Memory B cell (primary cell): ENCODE results near the gene OR6C1.
"Not testable (repeated sequence)": the region's sequence is repeated elsewhere in the genome, so short reads cannot be mapped to it uniquely, and the experiment has no call there.

Experiments used
- ATAC-seq: fragments of 150-1000 bp; cut with Tn5 transposase; 2 replicates; pipeline ENCODE4 v1.10.0; 2021; ENCODE audit warnings: low read depth, mild to moderate bottlenecking, moderate library complexity
- DNase-seq, 2 donors: peaks; one replicate each; pipeline ENCODE4 v3.0.0; 2022; ENCODE audit warnings: low spot score in 2 of 2
- H3K27ac Mint-ChIP-seq: one replicate; pipeline ENCODE4 v1.8.0; 2022; ENCODE audit warnings: mild to moderate bottlenecking, moderate library complexity, mixed read lengths
- H3K27me3 Mint-ChIP-seq: one replicate; pipeline ENCODE4 v1.8.0; 2022; ENCODE audit warnings: mixed read lengths
- H3K36me3 Mint-ChIP-seq: one replicate; pipeline ENCODE4 v1.8.0; 2022; ENCODE audit warnings: mild to moderate bottlenecking, mixed read lengths
- H3K4me1 Mint-ChIP-seq: one replicate; pipeline ENCODE4 v1.8.0; 2022; ENCODE audit warnings: mixed read lengths
- H3K4me3 Mint-ChIP-seq: one replicate; pipeline ENCODE4 v1.8.0; 2022; ENCODE audit warnings: mild to moderate bottlenecking, moderate library complexity, mixed read lengths
- H3K9me3 Mint-ChIP-seq: one replicate; pipeline ENCODE4 v1.8.0; 2022; ENCODE audit warnings: mixed read lengths

OR6C1 gene

GRCh38 chr12:55314043-55314442 is at the start of gene OR6C1:
Gene OR6C1 (plus strand): TSS chr12:55314343. CDS start chr12:55320600, 6,257 bp downstream.
- H3K4me1 Mint-ChIP-seq, result no peaks in the 10 kb centered on the region
- peaks cover under 1% of the 10 kb centered on the region for H3K9me3 Mint-ChIP-seq

GRCh38 chr12:55280991-55281390 is 33.2 kb upstream of the OR6C1 start:
- peaks cover 7% of the 10 kb centered on the region for H3K27me3 Mint-ChIP-seq
- ATAC-seq (no peak), DNase-seq (no peak)
- no peak overlapping the region for H3K4me3 Mint-ChIP-seq
- no peak overlapping the region for H3K27ac Mint-ChIP-seq
- H3K9me3 Mint-ChIP-seq, result no peaks in the 10 kb centered on the region
- H3K4me1 Mint-ChIP-seq, result no peaks in the 10 kb centered on the region
- H3K36me3 Mint-ChIP-seq, result peaks cover 2% of the 10 kb centered on the region

More at GRCh38 chr12:55314043-55314442, at the start of gene OR6C1:
- DNase-seq, result no peak
- Mint-ChIP-seq H3K4me3 (no peak within 1 kb of the TSS), H3K27ac (no peak within 1 kb of the TSS), H3K27me3 (peaks cover 8% of the 10 kb centered on the region), H3K36me3 (no peaks in the 10 kb centered on the region)
- no peak for ATAC-seq

GRCh38 chr12:55289999-55290398 is 24.1 kb upstream of the OR6C1 start:
- Mint-ChIP-seq H3K9me3 (no peaks in the 10 kb centered on the region), H3K4me3 (no peak overlapping the region), H3K27me3 (peaks cover 3% of the 10 kb centered on the region), H3K27ac (no peak overlapping the region), H3K4me1 (no peaks in the 10 kb centered on the region), H3K36me3 (no peaks in the 10 kb centered on the region)
- no peak for ATAC-seq
- DNase-seq, result no peak

GRCh38 chr12:55296469-55296868 is 17.7 kb upstream of the OR6C1 start, which contains the start of gene OR6C6:
Gene OR6C6 (minus strand): TSS chr12:55296569. CDS start chr12:55295232, 1,337 bp downstream.
- Mint-ChIP-seq H3K9me3 (no peaks in the 10 kb centered on the region), H3K27ac (no peak within 1 kb of the TSS), H3K4me3 (no peak within 1 kb of the TSS), H3K4me1 (no peaks in the 10 kb centered on the region), H3K36me3 (no peaks in the 10 kb centered on the region), H3K27me3 (peaks cover 10% of the 10 kb centered on the region)
- no peak for ATAC-seq
- DNase-seq, result no peak

GRCh38 chr12:55320201-55320600 is 6.1 kb downstream of the OR6C1 start:
- peaks cover 1% of the 10 kb centered on the region for H3K9me3 Mint-ChIP-seq
- no peaks in the 10 kb centered on the region for H3K36me3 Mint-ChIP-seq
- H3K27ac Mint-ChIP-seq, result no peak overlapping the region
- ATAC-seq, result no peak
- H3K4me3 Mint-ChIP-seq, result no peak overlapping the region
- peaks cover 1% of the 10 kb centered on the region for H3K27me3 Mint-ChIP-seq
- H3K4me1 Mint-ChIP-seq, result no peaks in the 10 kb centered on the region
- DNase-seq, result no peak

- DNase-seq, H3K27me3 Mint-ChIP-seq, ATAC-seq, H3K9me3 Mint-ChIP-seq, H3K36me3 Mint-ChIP-seq, H3K4me3 Mint-ChIP-seq, H3K4me1 Mint-ChIP-seq, H3K27ac Mint-ChIP-seq: not testable (repeated sequence)
Observed at GRCh38 chr12:55325801-55326200, 11.7 kb downstream of the OR6C1 start.

- no peaks in the 10 kb centered on the region for H3K36me3 Mint-ChIP-seq
- ATAC-seq (no peak), DNase-seq (no peak)
- H3K27me3 Mint-ChIP-seq, result peaks cover 8% of the 10 kb centered on the region
- H3K9me3 Mint-ChIP-seq, result no peaks in the 10 kb centered on the region
- no peak within 1 kb of the TSS for H3K4me3 Mint-ChIP-seq
- no peak within 1 kb of the TSS for H3K27ac Mint-ChIP-seq
- H3K4me1 Mint-ChIP-seq, result no peaks in the 10 kb centered on the region
Observed at GRCh38 chr12:55330446-55330845, 16.3 kb downstream of the OR6C1 start, which contains the start of gene OR6C3. Gene OR6C3 (plus strand): TSS chr12:55330746. CDS start chr12:55331701, 955 bp downstream.

GRCh38 chr12:55336002-55336401 is 21.9 kb downstream of the OR6C1 start:
- no peak overlapping the region for H3K27ac Mint-ChIP-seq
- no peaks in the 10 kb centered on the region for H3K36me3 Mint-ChIP-seq
- no peaks in the 10 kb centered on the region for H3K9me3 Mint-ChIP-seq
- ATAC-seq, result no peak
- no peak overlapping the region for H3K4me3 Mint-ChIP-seq
- H3K4me1 Mint-ChIP-seq, result no peaks in the 10 kb centered on the region
- DNase-seq, result no peak
- peaks cover 2% of the 10 kb centered on the region for H3K27me3 Mint-ChIP-seq

GRCh38 chr12:55355338-55355737 is 41.2 kb downstream of the OR6C1 start:
- not testable (repeated sequence) for H3K4me3 Mint-ChIP-seq

GRCh38 chr12:55362675-55363074 is 48.5 kb downstream of the OR6C1 start, which contains the start of gene OR6C75:
Gene OR6C75 (plus strand): TSS chr12:55362975. CDS start chr12:55365111, 2,136 bp downstream.
- Mint-ChIP-seq H3K27ac (no peak within 1 kb of the TSS), H3K27me3 (peaks cover 13% of the 10 kb centered on the region), H3K4me1 (no peaks in the 10 kb centered on the region), H3K4me3 (no peak within 1 kb of the TSS), H3K36me3 (no peaks in the 10 kb centered on the region), H3K9me3 (no peaks in the 10 kb centered on the region)
- ATAC-seq (no peak), DNase-seq (no peak)

More at GRCh38 chr12:55355338-55355737, 41.2 kb downstream of the OR6C1 start:
- H3K36me3 Mint-ChIP-seq, H3K27ac Mint-ChIP-seq, H3K9me3 Mint-ChIP-seq, H3K4me1 Mint-ChIP-seq, ATAC-seq, DNase-seq: not testable (repeated sequence)
- peaks cover 12% of the 10 kb centered on the region for H3K27me3 Mint-ChIP-seq

- Mint-ChIP-seq H3K36me3 (no peaks in the 10 kb centered on the region), H3K4me3 (no peak overlapping the region), H3K9me3 (no peaks in the 10 kb centered on the region), H3K27ac (no peak overlapping the region), H3K27me3 (peaks cover 10% of the 10 kb centered on the region), H3K4me1 (no peaks in the 10 kb centered on the region)
- no peak for DNase-seq
- no peak for ATAC-seq
Observed at GRCh38 chr12:55365086-55365485, 50.9 kb downstream of the OR6C1 start.
